A549 treated with Hydrocortisone at 1 μM for 4 hours (cell line): ENCODE results near the gene B3GALNT1. TPM values are rescaled to one million over a fixed set of nuclear protein-coding genes. Genes with fewer than 3 reads are reported as not detected.

Source experiments
- total RNA-seq: library from RNA; stranded (reverse); fragments of 200-300 nt; extraction: Qiagen RNA extraction; gene quantifications from 5 replicates; pipeline ENCODE4 v1.2.3, GENCODE V29; 2022

The B3GALNT1 gene
- total RNA-seq, result 0.10 to 0.27 TPM (median 0.23 TPM) in 5 replicates

DNA sequence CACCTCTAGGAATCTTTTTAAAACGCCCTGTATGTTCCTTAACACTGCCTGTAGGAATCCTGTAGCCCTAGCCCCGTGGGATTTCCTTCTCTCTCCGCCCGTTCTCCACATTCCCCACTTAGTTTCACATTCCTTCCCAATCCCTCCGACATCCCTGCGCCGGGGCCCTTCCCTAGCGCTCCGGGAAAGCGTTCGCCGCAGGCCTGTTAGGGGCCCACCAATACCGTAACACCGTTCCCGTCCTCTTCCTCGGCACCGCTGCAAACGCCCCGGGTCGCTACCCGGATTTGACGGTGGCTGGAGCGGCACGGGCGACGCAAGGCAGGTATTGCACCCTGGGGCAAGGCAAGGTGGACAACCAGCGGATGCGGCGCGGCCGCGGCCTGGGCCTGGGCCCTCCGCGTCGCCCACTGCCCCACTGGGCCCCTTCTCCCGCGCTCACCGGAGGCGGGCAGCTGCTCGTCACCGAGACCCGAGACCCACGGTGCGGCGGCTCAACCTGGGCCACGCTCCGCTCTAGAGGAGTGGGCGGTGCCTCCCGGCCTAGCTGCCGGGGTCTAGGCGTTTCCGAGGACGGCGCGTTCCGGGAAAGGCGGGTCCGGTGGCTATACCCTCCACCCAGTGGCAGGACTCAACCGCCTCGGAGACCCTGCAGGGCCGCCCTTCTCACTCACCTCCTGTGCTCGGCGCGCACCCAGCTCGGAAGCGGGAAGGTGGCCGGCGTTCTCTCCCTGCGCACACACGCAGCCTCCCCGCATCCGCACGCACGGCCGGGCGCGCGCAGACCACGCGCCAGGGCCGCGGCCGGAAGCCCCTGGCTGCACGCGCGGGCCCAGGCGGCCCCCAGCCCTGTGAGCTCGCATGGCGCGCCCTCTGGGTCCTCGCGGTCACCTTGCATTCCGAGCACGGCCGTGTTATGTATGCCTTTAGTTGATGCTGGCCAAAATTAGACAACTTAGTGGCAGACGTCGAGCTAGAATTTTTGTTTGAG is at the start of gene B3GALNT1:
Gene B3GALNT1, minus strand, starts transcription at position 789 of the 991 bp plus-strand sequence. CDS start 18,595 bp downstream, outside the sequence.

Other genes with a start within 250 kb of the B3GALNT1 start
- 39.8 to 75.4 TPM (median 49.3 TPM) in 5 replicates for gene NMD3, start 116.0 kb upstream of the B3GALNT1 start, total RNA-seq